Measurements from ENCODE around the gene HMGN1.

The HMGN1 gene, protein sequence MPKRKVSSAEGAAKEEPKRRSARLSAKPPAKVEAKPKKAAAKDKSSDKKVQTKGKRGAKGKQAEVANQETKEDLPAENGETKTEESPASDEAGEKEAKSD

DNA sequence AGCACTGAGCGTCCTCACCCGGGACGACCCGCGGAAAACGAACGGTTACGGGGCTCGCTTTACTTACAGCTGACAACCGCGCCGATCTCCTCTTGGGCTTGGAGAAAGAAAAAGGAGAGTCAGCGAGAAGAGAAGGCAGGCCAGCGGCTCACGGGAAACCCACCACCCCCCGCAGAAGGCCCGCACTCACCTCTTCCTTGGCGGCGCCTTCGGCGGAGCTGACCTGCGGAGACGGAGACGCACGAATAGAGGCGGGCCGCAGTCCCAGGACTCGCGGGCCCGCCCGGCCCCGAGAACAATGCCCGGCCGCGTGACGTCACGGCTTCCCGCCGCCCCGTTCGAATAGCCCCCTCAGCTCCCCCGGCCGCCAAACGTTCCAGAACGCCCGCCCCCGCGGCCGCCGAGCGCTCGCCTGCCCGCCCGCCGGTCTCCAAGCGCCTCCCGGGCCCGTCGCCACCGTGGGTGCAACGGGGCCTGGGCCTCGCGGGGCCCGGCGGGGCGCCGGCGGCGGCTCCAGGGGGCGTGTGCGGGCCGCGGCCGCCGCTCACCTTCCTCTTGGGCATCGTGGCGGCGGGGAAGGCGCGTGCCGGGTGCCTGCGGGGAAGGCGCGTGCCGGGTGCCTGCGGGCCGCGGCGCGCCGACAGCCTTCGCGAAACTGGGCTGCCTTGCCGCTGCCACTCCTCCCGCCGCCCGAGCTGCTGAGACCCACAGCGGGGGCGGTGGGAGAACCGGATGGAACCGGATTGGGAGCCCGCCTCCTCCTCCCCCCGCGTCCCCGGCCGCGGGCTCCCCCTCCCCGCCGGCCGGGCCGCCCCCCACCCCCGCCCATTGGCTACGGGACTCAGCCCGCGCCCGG lies at the start of gene HMGN1:
HMGN1 (minus strand) TSS at position 734 of the 856 bp plus-strand sequence; CDS start at position 563, 171 bp downstream.
- DNase-seq (ENCODE audit: low spot score): peak; percentile 66
- TF ChIP-seq, protein P1, sequence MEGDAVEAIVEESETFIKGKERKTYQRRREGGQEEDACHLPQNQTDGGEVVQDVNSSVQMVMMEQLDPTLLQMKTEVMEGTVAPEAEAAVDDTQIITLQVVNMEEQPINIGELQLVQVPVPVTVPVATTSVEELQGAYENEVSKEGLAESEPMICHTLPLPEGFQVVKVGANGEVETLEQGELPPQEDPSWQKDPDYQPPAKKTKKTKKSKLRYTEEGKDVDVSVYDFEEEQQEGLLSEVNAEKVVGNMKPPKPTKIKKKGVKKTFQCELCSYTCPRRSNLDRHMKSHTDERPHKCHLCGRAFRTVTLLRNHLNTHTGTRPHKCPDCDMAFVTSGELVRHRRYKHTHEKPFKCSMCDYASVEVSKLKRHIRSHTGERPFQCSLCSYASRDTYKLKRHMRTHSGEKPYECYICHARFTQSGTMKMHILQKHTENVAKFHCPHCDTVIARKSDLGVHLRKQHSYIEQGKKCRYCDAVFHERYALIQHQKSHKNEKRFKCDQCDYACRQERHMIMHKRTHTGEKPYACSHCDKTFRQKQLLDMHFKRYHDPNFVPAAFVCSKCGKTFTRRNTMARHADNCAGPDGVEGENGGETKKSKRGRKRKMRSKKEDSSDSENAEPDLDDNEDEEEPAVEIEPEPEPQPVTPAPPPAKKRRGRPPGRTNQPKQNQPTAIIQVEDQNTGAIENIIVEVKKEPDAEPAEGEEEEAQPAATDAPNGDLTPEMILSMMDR (conservative IDR thresholded peaks at IDR 0.05; ENCODE audit: low read depth): no peak
- ChIA-PET POLR2A (ENCODE audit: low non-redundant PET) (interaction anchor here (1.4 kb wide), 1 partner anchor 32 kb away, joined by 3 read pairs; a partner anchor contains a TSS), CTCF (interaction anchor here (1.0 kb wide), 1 partner anchor 24 kb away, joined by 5 read pairs; no protein-coding TSS in a partner anchor)
- H3K27ac ChIP-seq: peak within 1 kb of the TSS; percentile 99

DNA sequence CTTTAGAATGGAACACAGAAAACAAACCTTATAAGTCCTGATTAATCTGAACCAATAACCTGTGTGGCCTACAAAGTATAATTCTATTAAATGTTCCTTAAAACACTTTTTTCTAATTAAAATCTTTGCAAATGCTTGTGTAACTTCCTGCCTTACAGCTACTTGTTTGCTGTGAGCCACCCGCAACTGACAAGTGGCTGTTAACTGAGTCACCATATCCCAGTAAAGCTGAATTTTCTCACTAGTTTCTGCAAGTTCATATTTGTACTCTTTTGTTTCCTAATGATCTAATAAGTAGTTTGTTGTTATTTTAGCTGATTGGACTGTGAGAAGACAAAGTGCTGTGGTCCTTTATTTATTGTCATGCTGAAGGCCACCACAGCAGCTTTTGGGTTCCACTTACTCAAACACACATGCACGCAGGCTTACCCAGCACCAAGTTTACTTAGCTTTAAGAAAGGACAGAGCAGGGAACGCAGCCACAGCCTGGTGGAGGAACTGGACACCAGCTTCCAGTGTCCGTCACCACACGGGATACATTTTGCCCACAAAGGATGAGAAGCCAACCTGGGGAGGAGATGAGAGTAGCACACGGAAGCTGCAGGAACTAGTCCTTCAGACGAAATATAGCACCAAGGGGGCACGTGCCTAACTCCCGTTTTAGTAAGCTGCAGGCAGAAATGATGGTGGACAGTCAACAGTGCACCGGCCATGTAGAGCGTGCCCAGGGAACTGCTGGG lies 48.9 kb upstream of the HMGN1 start:
- no peak for DNase-seq (ENCODE audit: low spot score)
- TF ChIP-seq, protein P1 (conservative IDR thresholded peaks at IDR 0.05; ENCODE audit: low read depth): no peak
- ChIA-PET CTCF (interaction anchor here (0.6 to 1.2 kb wide), 3 partner anchors 23 to 214 kb away, joined by 3 to 4 read pairs (median 4); no protein-coding TSS in a partner anchor), POLR2A (ENCODE audit: low non-redundant PET) (no interaction called here)
- no peak overlapping the region for H3K27ac ChIP-seq

DNA sequence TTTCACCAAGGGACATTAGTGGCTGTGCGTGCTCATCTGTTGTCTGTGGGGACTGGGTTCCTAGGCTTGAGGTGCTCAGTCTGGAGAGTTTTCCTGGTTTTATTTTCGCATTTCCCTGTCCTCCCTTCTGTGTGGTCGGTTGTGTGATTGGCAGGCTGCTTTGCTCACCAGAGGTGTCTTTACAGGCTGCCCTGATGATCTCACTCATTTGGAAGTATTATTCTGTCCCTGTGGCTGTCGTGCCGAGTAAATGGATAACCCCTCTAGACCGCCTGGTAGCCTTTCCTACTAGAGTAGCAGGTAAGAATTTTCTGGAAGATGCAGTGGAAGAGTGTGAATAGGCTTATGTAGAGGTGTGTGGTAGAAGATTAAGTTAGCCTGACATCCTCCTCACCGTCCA lies 44.1 kb upstream of the HMGN1 start:
- DNase-seq (ENCODE audit: low spot score): no peak
- TF ChIP-seq, protein P1 (conservative IDR thresholded peaks at IDR 0.05; ENCODE audit: low read depth): no peak
- no peak overlapping the region for H3K27ac ChIP-seq
- ChIA-PET CTCF (no interaction called here), POLR2A (ENCODE audit: low non-redundant PET) (no interaction called here)

DNA sequence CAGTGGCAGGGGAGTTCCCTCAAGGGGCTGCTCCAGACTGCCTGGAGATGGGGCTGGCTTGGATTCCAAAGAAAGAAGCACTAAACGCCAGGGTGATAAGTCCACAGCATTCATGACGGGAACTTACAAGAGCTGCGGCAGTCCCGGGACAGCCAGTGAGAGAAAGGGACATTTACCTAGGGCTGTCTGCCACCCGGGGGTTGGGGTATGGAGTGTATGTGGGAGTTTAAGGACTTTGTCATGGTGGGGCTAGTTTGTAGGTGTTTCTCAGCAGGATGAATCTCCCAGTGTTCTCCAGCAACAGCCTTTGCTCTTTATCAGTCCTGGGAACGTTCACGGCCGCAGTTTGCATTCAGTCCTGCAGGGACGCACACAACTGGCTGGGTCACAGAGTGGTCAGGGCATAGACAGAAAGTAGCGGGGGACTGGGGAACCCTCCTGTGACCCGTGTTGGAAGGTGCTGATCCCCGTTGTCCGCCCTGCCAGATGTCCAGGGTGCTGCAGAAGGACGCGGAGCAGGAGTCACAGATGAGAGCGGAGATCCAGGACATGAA lies 41.4 kb upstream of the HMGN1 start:
- TF ChIP-seq, protein P1 (conservative IDR thresholded peaks at IDR 0.05; ENCODE audit: low read depth): no peak

DNA sequence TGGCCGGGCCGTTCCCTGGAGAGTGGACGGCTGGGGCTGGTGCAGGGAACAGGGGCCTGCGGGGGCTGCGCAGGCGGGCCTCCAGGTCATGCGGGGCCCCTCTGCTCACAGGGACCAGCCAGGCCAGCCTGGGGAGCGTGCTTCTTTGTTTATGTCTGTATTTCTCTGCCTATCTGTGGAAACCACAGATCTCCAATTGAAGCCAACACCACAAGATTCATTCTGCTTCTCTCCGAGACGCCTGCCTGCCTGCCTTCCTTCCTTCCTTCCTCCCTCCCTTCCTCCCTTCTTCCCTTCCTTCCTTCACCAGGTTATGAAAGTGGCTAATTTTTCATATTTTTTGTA lies 39.9 kb upstream of the HMGN1 start:
- TF ChIP-seq, protein P1 (conservative IDR thresholded peaks at IDR 0.05; ENCODE audit: low read depth): peak; percentile 70
- peak overlapping the region; percentile 85 for H3K27ac ChIP-seq
- ChIA-PET POLR2A (ENCODE audit: low non-redundant PET) (no interaction called here), CTCF (no interaction called here)
- no peak for DNase-seq (ENCODE audit: low spot score)

More for the DNA sequence above, 41.4 kb upstream of the HMGN1 start:
- DNase-seq (ENCODE audit: low spot score): no peak
- ChIA-PET POLR2A (ENCODE audit: low non-redundant PET) (no interaction called here), CTCF (interaction anchor here (0.6 to 1.0 kb wide), 3 partner anchors 10 to 37 kb away, joined by 3 to 4 read pairs (median 3); no protein-coding TSS in a partner anchor)
- H3K27ac ChIP-seq: no peak overlapping the region
